BJ (cell line): ENCODE data around the gene CLASP1. TPM values are rescaled to one million over a fixed set of nuclear protein-coding genes. Genes with fewer than 3 reads are reported as not detected.

Experiments
- CTCF ChIA-PET: fragments of 350-600 bp; formaldehyde crosslinking; extraction: SDS; loops from one replicate; lab custom pipeline; 2021; ENCODE audit warnings: antibody characterized with exemption, inconsistent platforms; lab: Yijun Ruan, JAX
- POLR2A ChIA-PET: fragments of 300-600 bp; sonication (Branson Sonifier 250); formaldehyde crosslinking; extraction: SDS; loops from one replicate; lab custom pipeline; 2021; ENCODE audit warnings: antibody characterized with exemption; lab: Charles Lee
- DNase-seq: peaks from one replicate; pipeline ENCODE4 v3.0.0-alpha.2; 2011; ENCODE audit warnings: low read depth
- H3K27me3 ChIP-seq: 2 replicates; pipeline ENCODE4 v1.6.0; 2011; ENCODE audit warnings: low read length; ENCODE audit not compliant: control insufficient read depth, insufficient read depth
- H3K36me3 ChIP-seq: 2 replicates; pipeline ENCODE4 v1.5.1; 2011; ENCODE audit warnings: low read length; ENCODE audit not compliant: control insufficient read depth, insufficient read depth
- H3K4me3 ChIP-seq: 2 replicates; pipeline ENCODE4 v1.5.1; 2011; ENCODE audit warnings: low read depth, mild to moderate bottlenecking, control low read depth, low read length
- CTCF ChIP-seq: IDR thresholded peaks from 2 replicates; pipeline ENCODE4 v1.5.1; 2011; ENCODE audit warnings: low read depth, mild to moderate bottlenecking, control low read depth, inconsistent platforms, low read length, moderate library complexity; ENCODE audit not compliant: insufficient read depth
- polyA plus RNA-seq: library from polyadenylated mRNA; depleted of rRNA; stranded (reverse); fragments of >200 nt; gene quantifications from 2 replicates; pipeline ENCODE4 v1.2.3, GENCODE V29; 2011

Gene CLASP1
- polyA plus RNA-seq, 1 experiment = 7.1 TPM

GRCh38 chr2:121650315-121650930, 1.2 kb upstream of the CLASP1 start:
- Histone ChIP-seq H3K36me3 (no peaks in the 10 kb centered on the region), H3K27me3 (no peaks in the 10 kb centered on the region), H3K4me3 (peak overlapping the region; percentile 91)
- TF ChIP-seq CTCF = no peak
- POLR2A ChIA-PET = interaction anchor here (0.6 kb wide), 1 partner anchor 522 kb away, joined by 4 read pairs; no protein-coding TSS in a partner anchor
- DNase-seq = no peak
- CTCF ChIA-PET = interaction anchor here (1.0 to 1.8 kb wide), 4 partner anchors 83 to 297 kb away, joined by 3 to 4 read pairs (median 3); partner anchors contain the start of gene NIFK

DNA sequence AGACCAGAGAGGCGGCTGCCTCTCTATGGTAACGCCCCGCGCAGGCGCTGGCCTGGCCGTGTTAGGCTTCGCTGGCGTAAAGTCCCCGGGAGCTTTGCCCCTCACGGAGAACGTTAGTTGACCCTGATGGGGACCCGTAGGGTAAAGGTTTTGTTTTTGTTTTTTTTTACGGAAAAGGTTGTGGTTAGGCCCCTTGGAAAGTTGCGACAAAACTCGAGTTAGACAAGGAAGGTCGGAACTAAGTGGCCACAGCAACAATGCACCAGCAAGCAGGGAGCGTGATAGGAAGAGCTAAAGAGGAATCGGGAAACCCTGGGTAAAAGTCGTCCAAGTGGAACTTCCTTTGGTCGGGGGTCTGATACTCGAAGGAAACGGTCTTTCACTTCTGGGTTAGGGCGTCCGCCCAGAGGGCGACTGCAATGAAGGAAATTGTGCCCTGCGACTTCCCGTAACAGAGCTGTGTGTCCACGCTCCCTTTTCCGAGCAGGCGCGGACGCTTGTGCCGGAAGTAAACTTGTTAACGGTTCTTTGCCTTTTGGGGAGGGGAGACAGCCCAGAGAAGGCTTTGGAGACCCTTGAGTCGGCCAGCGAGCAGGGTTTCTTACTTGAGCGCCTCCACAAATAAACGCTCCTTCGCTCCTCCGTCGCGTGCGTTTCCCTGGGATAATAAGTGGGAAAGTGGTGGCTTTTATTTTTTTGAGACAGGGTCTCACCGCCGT, 493 bp upstream of the CLASP1 start:
- ChIA-PET POLR2A (interaction anchor here (0.6 kb wide), 2 partner anchors 120 to 522 kb away, joined by 3 to 4 read pairs; no protein-coding TSS in a partner anchor), CTCF (interaction anchor here (1.0 to 1.8 kb wide), 4 partner anchors 83 to 297 kb away, joined by 3 to 4 read pairs (median 3); partner anchors contain the start of gene NIFK)
- no peak for TF ChIP-seq CTCF
- H3K36me3 ChIP-seq = no peaks in the 10 kb centered on the region
- peak; percentile 88 for DNase-seq
- peak overlapping the region; percentile 91 for H3K4me3 ChIP-seq
- H3K27me3 ChIP-seq = no peaks in the 10 kb centered on the region

DNA sequence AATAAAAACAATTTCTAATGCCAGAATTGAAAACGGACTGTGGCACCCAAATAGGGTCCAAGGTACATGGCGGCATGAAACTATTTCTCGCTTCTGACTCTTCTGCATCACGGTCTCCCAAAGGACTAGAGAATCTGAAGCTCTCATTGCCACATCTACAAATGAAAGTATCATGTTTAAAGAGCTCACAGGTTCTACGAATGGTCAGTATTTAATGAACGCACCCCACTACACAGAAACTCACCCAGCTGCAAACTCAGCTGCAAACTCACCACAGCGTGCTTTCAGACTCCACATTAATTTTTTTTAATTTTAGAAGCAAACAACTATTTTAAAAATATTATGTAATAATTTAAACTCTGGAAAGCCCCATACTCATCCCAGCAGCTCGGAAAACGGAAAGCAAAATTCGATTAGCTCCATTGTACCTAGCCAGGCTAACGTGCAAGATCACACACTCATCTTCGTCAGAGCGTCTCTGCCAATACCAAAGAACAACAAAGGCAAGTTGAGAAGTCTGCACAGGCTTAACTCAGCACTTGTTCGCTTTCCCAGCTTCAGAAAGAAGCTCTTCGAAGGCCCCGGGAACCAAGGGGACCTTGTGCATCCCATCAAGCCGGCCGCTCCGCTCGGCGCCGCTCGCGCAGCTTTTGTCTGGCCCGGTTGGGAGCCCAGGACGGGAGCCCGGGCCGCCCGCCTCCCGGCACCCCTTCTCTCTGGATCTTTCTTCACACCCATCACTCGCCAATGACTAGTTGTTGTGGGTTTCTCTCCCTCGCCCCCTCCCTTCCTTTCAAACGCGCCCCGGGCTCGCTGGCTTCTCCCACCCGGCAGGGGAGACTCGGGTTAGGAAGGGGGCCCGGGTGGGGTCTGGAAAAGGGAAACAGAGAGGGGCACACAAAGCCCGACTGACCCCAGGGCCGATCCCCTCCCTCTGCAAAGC, 785 bp downstream of the CLASP1 start:
- POLR2A ChIA-PET = interaction anchor here (0.6 to 0.9 kb wide), 2 partner anchors 14 to 59 kb away, joined by 3 to 12 read pairs; no protein-coding TSS in a partner anchor
- DNase-seq = no peak
- no peaks in the 10 kb centered on the region for H3K36me3 ChIP-seq
- TF ChIP-seq CTCF = no peak
- H3K27me3 ChIP-seq = no peaks in the 10 kb centered on the region
- peak overlapping the region; percentile 91 for H3K4me3 ChIP-seq
- CTCF ChIA-PET = interaction anchor here (0.7 to 1.8 kb wide), 5 partner anchors 11 to 295 kb away, joined by 3 to 4 read pairs (median 3); partner anchors contain the start of gene NIFK

- H3K36me3 ChIP-seq = no peaks in the 10 kb centered on the region
- TF ChIP-seq CTCF = no peak
- ChIA-PET CTCF (no interaction called here), POLR2A (interaction anchor here (0.9 kb wide), 1 partner anchor 13 kb away, joined by 3 read pairs; no protein-coding TSS in a partner anchor)
- H3K4me3 ChIP-seq = peak overlapping the region; percentile 91
- H3K27me3 ChIP-seq = no peaks in the 10 kb centered on the region
- no peak for DNase-seq
Measured at GRCh38 chr2:121647396-121647795, 1.9 kb downstream of the CLASP1 start.
